ENCODE results near the gene CHTOP.
"Not testable (repeated sequence)": the region's sequence is repeated elsewhere in the genome, so short reads cannot be mapped to it uniquely, and the experiment has no call there.

The CHTOP gene

DNA sequence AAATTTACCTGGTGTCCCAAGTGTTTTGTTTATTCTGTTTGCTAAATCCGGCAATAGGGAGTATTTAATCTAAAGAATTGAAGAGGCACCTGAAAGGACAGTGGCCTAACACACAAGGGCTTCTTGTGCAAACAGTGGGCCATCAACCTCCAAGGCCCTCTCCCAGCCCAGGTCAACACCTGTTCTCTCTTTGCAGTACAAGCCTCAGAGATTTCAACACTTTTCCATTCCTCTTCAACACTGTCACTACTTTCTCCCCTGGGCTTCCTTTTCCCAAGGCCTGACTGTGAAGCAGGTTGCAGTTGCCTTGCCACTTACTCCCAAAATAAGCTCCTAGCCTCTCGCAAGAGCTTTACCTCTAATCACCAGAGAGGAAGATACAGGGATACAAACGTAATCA lies 21.5 kb downstream of the CHTOP start:
- no peak for DNase-seq
- Mint-ChIP-seq H3K27me3 (no peaks in the 10 kb centered on the region), H3K9me3 (no peaks in the 10 kb centered on the region), H3K27ac (no peak overlapping the region), H3K36me3 (ENCODE audit: low read depth) (peaks cover 14% of the 10 kb centered on the region), H3K4me1 (ENCODE audit: low read depth) (peaks cover 13% of the 10 kb centered on the region), H3K4me3 (no peak overlapping the region)

- peak; percentile 95 for DNase-seq
- Mint-ChIP-seq H3K4me1 (ENCODE audit: low read depth) (peaks cover 14% of the 10 kb centered on the region), H3K36me3 (ENCODE audit: low read depth) (peaks cover 14% of the 10 kb centered on the region), H3K27me3 (no peaks in the 10 kb centered on the region), H3K9me3 (no peaks in the 10 kb centered on the region), H3K27ac (peak within 1 kb of the TSS; percentile 97), H3K4me3 (peak within 1 kb of the TSS; percentile 97)
These were observed 24.7 kb downstream of the CHTOP start, which contains the start of gene SNAPIN for GRCh38 chr1:153658400-153659174. Gene SNAPIN, plus strand, starts transcription at chr1:153658703. Its CDS starts 41 bp downstream, at chr1:153658744.

DNA sequence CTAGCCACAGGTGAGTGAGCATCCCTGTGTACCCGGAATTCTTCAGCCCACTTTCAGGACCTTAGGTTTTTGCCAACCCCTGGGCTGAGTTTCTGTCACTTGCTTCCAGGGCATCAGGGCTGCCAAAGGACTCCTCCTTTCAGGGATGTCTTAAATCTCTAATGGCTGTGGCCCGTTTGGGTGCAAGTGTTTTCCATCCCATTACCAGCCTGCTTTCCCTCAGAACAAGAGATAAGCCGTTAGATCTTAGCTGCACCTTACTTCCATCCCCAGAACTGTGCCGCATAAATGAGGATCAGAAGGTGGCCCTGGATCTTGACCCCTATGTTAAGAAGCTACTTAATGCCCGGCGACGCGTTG lies 25.3 kb downstream of the CHTOP start:
- peaks cover 14% of the 10 kb centered on the region for H3K4me1 Mint-ChIP-seq (ENCODE audit: low read depth)
- DNase-seq: no peak
- H3K27me3 Mint-ChIP-seq: no peaks in the 10 kb centered on the region
- peak overlapping the region; percentile 97 for H3K4me3 Mint-ChIP-seq
- peaks cover 14% of the 10 kb centered on the region for H3K36me3 Mint-ChIP-seq (ENCODE audit: low read depth)
- no peaks in the 10 kb centered on the region for H3K9me3 Mint-ChIP-seq
- peak overlapping the region; percentile 97 for H3K27ac Mint-ChIP-seq

- DNase-seq: no peak
- peak overlapping the region; percentile 97 for H3K4me3 Mint-ChIP-seq
- peak overlapping the region; percentile 97 for H3K27ac Mint-ChIP-seq
- peaks cover 14% of the 10 kb centered on the region for H3K4me1 Mint-ChIP-seq (ENCODE audit: low read depth)
- H3K36me3 Mint-ChIP-seq (ENCODE audit: low read depth): peaks cover 14% of the 10 kb centered on the region
- no peaks in the 10 kb centered on the region for H3K9me3 Mint-ChIP-seq
- H3K27me3 Mint-ChIP-seq: no peaks in the 10 kb centered on the region
These were observed 25.8 kb downstream of the CHTOP start for GRCh38 chr1:153659656-153660055.

- H3K4me3 Mint-ChIP-seq: no peak overlapping the region
These were observed 27.3 kb downstream of the CHTOP start for GRCh38 chr1:153661111-153661708.

GRCh38 chr1:153662269-153662668 lies 28.4 kb downstream of the CHTOP start:
- H3K4me3 Mint-ChIP-seq: no peak overlapping the region
- H3K27ac Mint-ChIP-seq: peak overlapping the region; percentile 68
- H3K9me3 Mint-ChIP-seq: no peaks in the 10 kb centered on the region
- peaks cover 20% of the 10 kb centered on the region for H3K4me1 Mint-ChIP-seq (ENCODE audit: low read depth)
- H3K27me3 Mint-ChIP-seq: no peaks in the 10 kb centered on the region
- DNase-seq: no peak
- H3K36me3 Mint-ChIP-seq (ENCODE audit: low read depth): peaks cover 14% of the 10 kb centered on the region

More at GRCh38 chr1:153661111-153661708, 27.3 kb downstream of the CHTOP start:
- Mint-ChIP-seq H3K4me1 (ENCODE audit: low read depth) (peaks cover 18% of the 10 kb centered on the region), H3K36me3 (ENCODE audit: low read depth) (peaks cover 14% of the 10 kb centered on the region), H3K27me3 (no peaks in the 10 kb centered on the region), H3K27ac (peak overlapping the region; percentile 68), H3K9me3 (no peaks in the 10 kb centered on the region)
- DNase-seq: no peak

GRCh38 chr1:153663211-153663610 lies 29.3 kb downstream of the CHTOP start:
- Mint-ChIP-seq H3K36me3 (ENCODE audit: low read depth) (peaks cover 14% of the 10 kb centered on the region), H3K27me3 (no peaks in the 10 kb centered on the region), H3K4me3 (no peak overlapping the region), H3K27ac (peak overlapping the region; percentile 64), H3K9me3 (no peaks in the 10 kb centered on the region), H3K4me1 (ENCODE audit: low read depth) (peaks cover 26% of the 10 kb centered on the region)
- no peak for DNase-seq

GRCh38 chr1:153667439-153667838 lies 33.6 kb downstream of the CHTOP start:
- no peak overlapping the region for H3K4me3 Mint-ChIP-seq
- no peaks in the 10 kb centered on the region for H3K9me3 Mint-ChIP-seq

GRCh38 chr1:153668672-153669071 lies 34.8 kb downstream of the CHTOP start:
- H3K4me1 Mint-ChIP-seq (ENCODE audit: low read depth): peaks cover 40% of the 10 kb centered on the region
- DNase-seq: peak; percentile 16
- H3K4me3 Mint-ChIP-seq; H3K9me3 Mint-ChIP-seq; H3K27me3 Mint-ChIP-seq; H3K36me3 Mint-ChIP-seq (ENCODE audit: low read depth); H3K27ac Mint-ChIP-seq: not testable (repeated sequence)

More at GRCh38 chr1:153667439-153667838, 33.6 kb downstream of the CHTOP start:
- Mint-ChIP-seq H3K27ac (no peak overlapping the region), H3K27me3 (no peaks in the 10 kb centered on the region), H3K4me1 (ENCODE audit: low read depth) (peaks cover 38% of the 10 kb centered on the region), H3K36me3 (ENCODE audit: low read depth) (no peaks in the 10 kb centered on the region)
- DNase-seq: peak; percentile 20

- peaks cover 40% of the 10 kb centered on the region for H3K4me1 Mint-ChIP-seq (ENCODE audit: low read depth)
- no peak overlapping the region for H3K27ac Mint-ChIP-seq
- H3K36me3 Mint-ChIP-seq (ENCODE audit: low read depth): no peaks in the 10 kb centered on the region
- H3K4me3 Mint-ChIP-seq: no peak overlapping the region
- no peaks in the 10 kb centered on the region for H3K9me3 Mint-ChIP-seq
- H3K27me3 Mint-ChIP-seq: no peaks in the 10 kb centered on the region
- no peak for DNase-seq
These were observed 35.7 kb downstream of the CHTOP start for GRCh38 chr1:153669606-153670005.

GRCh38 chr1:153670257-153670858 lies 36.5 kb downstream of the CHTOP start:
- no peak overlapping the region for H3K4me3 Mint-ChIP-seq
- H3K27me3 Mint-ChIP-seq: no peaks in the 10 kb centered on the region
- DNase-seq: no peak
- H3K27ac Mint-ChIP-seq: no peak overlapping the region
- no peaks in the 10 kb centered on the region for H3K9me3 Mint-ChIP-seq
- peaks cover 38% of the 10 kb centered on the region for H3K4me1 Mint-ChIP-seq (ENCODE audit: low read depth)
- no peaks in the 10 kb centered on the region for H3K36me3 Mint-ChIP-seq (ENCODE audit: low read depth)

DNA sequence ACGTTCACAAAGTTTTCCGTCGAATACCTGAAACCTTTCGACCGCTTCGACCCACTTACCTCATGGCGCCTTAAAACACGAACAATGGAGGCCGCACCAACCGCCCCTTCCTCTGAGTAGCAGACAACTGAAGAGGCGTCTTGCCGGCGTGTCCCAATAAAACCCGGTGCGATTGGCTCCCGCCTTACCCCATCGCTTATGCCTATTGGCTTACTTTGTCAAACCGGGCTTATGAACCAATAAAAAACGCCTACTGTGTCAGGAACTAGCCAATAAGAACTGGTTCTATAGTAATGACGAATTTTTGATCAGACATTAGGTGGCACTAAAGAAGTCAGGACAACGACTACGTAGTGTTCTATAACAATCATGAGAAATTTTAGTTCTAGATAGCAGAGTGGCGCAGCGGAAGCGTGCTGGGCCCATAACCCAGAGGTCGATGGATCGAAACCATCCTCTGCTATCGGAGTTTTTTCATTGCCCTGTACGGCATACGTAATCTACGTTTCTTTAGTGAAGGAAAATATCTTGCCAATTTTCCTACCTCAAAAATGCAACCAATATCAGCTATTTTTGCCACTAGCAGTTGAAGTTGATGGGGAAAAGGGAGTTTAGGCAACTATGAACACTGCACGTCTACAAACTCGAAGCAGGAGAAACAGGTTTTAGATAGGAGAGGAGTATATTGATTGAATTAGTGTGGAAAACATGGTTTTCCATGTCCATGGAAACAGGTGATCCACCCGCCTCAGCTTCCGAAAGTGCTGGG lies 37.2 kb downstream of the CHTOP start, which contains the start of gene ILF2:
ILF2 (minus strand) TSS at position 135 of the 769 bp plus-strand sequence; CDS start at position 64, 71 bp downstream.
- peaks cover 36% of the 10 kb centered on the region for H3K4me1 Mint-ChIP-seq (ENCODE audit: low read depth)
- DNase-seq: peak; percentile 94
- no peaks in the 10 kb centered on the region for H3K36me3 Mint-ChIP-seq (ENCODE audit: low read depth)
- H3K27me3 Mint-ChIP-seq: no peaks in the 10 kb centered on the region
- no peak within 1 kb of the TSS for H3K27ac Mint-ChIP-seq
- H3K4me3 Mint-ChIP-seq: no peak within 1 kb of the TSS
- no peaks in the 10 kb centered on the region for H3K9me3 Mint-ChIP-seq

DNA sequence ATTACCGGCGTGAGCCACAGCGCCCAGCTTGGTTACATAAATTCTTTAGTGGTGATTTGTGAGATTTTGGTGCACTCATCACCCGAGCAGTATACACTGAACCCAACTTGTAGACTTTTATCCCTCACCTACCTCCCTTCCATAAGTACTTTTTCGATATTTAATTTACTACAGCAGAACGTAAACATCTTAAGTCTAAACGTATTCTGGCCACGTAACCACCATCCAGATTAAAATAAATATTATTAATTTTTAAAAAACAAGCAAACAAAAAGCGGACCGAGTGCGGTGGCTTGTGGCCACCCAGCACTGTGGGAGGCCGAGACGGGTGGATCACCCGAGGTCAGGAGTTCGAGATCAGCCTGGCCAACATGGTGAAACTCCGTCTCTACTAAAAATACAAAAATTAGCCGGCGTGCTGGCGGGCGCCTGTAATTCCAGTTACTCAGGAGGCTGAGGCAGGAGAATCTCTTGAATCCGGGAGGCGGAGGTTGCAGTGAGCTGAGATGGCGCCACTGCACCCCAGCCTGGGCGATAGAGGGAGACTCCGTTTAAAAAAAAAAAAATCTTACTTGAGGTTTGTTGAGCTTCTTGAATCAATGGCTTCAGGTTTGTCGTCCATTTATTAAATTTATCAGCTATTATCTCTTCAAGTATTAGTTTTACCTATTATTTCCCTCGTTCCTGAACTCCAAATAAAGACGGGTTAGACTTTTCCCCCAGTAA lies 37.9 kb downstream of the CHTOP start:
- not testable (repeated sequence) for H3K9me3 Mint-ChIP-seq; H3K4me3 Mint-ChIP-seq; H3K27ac Mint-ChIP-seq; H3K27me3 Mint-ChIP-seq; H3K36me3 Mint-ChIP-seq (ENCODE audit: low read depth)
- peak; percentile 77 for DNase-seq
- peaks cover 36% of the 10 kb centered on the region for H3K4me1 Mint-ChIP-seq (ENCODE audit: low read depth)

- Mint-ChIP-seq H3K27ac (no peak overlapping the region), H3K4me1 (ENCODE audit: low read depth) (peaks cover 35% of the 10 kb centered on the region), H3K36me3 (ENCODE audit: low read depth) (no peaks in the 10 kb centered on the region), H3K9me3 (no peaks in the 10 kb centered on the region), H3K27me3 (peaks cover 20% of the 10 kb centered on the region), H3K4me3 (no peak overlapping the region)
- no peak for DNase-seq
These were observed 39.6 kb downstream of the CHTOP start for GRCh38 chr1:153673511-153673910.
